Activated gamma-delta T cell treated with anti-CD3 and anti-CD28 coated beads, Interleukin-2, amount 50 U/mL, for 16 hours (primary cell): ENCODE results near the gene HDDC3.

Experiments used
- DNase-seq: peaks from one replicate; pipeline ENCODE4 v3.0.0-alpha.2; 2020; ENCODE audit warnings: low read depth

HDDC3 gene

DNA sequence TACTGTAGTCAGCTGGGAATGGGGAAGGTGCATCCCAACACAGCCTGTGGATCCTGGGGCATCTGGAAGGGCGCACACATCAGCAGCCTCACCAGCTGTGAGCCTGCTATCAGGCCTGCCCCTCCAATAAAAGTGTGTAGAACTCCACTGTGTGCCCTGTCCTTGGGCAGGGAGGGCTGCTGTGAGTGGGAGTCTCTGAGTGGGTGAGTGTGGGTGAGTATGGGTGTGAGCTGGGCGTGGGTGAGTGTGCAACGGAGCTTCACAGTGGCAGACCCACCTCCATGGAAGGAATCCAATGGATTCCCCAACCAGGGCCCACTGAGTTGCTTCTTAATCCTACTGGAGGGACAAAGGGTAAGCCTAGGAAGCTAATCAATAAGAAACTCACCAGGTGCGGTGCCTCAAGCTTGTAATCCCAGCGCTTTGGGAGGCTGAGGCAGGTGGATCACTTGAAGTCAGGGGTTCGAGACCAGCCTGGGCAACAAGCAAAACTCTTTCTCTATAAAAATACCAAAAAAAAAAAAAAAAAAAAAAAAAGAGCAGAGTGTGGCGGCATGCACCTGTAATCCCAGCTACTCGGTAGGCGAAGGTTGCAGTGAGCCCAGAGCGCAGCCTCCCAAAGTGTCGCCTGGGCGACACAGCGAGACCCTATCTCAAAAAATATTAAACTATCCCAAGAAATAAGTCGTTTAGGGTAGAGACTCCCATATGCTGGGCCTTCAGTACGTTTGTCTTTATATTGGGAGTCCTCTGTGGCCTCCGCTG, 21.8 kb upstream of the HDDC3 start:
- no peak for DNase-seq

DNA sequence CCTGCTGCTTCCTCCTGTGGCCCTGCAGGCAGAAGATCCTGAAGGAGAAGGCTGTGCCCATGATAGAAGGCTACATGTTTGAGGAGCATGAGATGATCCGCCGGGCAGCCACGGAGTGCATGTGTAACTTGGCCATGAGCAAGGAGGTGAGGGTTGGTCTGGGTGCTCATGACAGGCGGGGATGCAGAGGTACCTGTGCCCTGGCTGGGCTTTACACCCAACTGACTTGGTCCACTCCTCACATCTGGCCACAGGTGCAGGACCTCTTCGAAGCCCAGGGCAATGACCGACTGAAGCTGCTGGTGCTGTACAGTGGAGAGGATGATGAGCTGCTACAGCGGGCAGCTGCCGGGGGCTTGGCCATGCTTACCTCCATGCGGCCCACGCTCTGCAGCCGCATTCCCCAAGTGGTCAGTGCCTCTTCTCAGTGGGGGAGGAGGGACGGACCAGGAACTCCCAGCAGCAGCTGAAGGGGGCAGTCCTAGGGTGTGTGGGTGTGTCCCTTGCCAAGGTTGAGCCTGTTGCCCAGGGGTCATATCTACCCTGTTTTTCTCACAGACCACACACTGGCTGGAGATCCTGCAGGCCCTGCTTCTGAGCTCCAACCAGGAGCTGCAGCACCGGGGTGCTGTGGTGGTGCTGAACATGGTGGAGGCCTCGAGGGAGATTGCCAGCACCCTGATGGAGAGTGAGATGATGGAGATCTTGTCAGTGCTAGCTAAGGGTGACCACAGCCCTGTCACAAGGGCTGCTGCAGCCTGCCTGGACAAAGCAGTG, 20.7 kb upstream of the HDDC3 start:
- DNase-seq: no peak

DNA sequence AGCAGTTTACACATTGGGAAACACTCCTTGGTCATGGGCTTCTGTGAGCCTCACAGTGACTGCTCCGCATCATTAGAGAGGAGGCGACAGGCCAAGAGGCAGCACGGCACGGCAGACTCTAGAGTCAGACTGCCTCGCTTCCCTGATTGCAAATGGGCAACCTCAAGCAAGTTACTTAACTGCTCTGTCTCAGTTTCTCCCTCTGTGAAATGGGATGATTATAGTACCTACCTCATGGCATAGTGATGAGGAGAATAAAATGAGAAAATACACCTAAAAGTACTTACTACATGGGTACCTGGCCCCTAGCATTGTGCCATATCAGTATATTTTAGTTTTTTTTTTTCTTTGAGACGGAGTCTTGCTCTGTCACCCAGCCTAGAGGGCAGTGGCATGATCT, 18.3 kb upstream of the HDDC3 start:
- DNase-seq: no peak

DNA sequence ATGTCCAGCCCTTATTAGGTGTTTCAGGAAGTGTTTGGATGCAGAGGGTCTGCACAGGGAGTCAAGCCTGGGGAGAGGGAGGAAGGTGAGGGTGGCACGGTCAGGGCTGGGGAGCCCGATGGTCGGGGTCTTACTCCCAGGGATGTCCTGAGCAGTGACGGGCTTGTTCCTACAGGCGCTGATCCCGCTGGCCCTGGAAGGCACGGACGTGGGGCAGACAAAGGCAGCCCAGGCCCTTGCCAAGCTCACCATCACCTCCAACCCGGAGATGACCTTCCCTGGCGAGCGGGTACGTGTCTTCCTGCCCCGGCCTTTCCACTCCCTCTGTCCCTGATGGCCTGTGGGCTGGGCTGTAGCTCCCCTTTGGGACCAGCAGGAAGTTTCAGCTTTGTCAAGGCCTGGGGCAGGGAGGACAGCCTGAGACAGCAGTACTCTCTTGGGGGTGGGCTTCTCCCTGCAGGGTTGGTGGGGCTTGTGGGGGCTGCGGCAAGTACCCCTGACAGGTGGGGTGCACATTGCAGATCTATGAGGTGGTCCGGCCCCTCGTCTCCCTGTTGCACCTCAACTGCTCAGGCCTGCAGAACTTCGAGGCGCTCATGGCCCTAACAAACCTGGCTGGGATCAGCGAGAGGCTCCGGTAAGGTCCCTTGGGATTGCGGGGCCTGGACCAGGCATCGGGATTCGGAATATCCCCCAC, 17.8 kb upstream of the HDDC3 start:
- DNase-seq: no peak

DNA sequence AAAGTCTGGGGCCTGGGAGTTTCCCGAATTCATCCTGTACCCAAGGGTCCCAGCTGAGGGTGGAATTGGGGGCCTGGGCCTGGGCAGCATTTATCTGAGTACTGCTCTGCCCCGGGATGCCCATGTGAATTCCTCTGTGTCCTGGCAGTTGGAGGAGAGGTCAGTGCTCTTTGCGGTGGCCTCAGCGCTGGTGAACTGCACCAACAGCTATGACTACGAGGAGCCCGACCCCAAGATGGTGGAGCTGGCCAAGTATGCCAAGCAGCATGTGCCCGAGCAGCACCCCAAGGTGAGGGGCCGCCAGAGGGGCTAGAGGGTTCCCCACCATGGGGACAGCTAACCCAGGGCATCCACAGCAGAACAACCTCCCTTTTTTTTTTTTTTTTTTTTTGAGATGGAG, 16.2 kb upstream of the HDDC3 start:
- DNase-seq: no peak

DNA sequence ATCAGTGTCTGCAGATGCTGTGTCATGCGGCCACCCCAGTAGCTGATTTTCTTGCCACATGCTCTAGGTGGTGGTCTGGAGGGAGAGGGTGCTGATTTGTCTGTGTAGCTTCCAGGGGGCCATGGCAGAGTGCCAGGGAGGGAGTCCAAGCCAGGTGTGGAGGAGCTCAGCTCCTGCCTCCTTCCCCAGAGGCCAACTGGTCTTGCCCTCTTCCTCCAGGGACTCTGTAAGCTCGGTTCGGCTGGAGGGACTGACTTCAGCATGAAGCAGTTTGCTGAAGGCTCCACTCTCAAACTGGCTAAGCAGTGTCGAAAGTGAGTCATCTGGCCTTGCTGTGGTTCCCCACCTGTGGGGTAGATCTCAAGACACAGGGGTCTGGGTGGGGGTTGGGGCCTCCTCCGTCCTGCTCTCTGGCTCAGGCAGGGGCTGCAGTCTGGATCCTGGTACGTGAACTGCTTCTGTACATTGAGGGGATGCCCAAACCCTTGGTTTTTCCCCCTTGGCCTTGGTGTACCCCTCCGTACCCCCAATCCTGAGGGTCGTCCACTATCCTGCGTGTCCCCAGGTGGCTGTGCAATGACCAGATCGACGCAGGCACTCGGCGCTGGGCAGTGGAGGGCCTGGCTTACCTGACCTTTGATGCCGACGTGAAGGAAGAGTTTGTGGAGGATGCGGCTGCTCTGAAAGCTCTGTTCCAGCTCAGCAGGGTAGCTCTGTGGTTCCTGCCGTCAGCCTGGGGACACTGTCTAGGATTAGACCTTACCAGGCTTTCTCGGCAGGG, 15.4 kb upstream of the HDDC3 start:
- no peak for DNase-seq

DNA sequence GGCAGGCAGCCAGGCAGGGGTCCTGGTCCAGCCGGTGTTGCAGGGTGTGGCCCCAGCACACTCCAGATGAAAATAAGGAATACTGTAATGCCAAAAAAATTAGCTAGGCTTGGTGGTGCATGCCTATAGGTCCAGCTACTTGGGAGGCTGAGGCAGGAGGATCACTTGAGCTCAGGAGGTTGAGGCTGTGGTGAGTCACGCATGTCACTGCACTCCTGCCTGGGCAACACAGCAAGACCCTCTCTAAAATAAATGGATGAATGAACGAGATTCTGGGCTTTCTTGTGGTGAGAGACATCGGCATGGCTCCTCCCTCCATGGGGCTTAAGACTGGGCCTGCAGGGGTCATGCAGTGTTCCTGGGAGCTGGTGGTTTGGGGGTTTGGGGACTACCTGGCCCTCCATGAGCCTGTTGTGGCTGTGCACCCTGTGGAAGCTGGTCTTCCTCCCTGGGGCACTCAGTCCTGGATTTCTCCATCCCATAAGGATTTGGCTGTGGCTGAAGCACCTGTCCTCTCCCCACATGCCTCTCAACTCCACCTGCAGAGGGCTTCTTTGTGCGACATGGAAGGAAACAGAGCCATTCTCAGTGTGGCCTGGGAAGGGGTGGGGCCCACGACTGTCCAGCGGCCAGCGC, 14.7 kb upstream of the HDDC3 start:
- no peak for DNase-seq

DNA sequence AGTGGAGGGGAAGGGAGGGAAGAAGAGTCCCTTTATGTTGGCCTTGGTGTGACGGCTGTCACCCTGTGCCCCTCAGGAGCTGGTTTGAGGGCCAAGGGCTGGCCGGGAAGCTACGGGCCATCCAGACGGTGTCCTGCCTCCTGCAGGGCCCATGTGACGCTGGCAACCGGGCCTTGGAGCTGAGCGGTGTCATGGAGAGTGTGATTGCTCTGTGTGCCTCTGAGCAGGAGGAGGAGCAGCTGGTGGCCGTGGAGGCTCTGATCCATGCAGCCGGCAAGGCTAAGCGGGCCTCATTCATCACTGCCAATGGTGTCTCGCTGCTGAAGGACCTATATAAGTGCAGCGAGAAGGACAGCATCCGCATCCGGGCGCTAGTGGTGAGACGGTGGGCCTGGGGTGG, 14.2 kb upstream of the HDDC3 start:
- no peak for DNase-seq

DNA sequence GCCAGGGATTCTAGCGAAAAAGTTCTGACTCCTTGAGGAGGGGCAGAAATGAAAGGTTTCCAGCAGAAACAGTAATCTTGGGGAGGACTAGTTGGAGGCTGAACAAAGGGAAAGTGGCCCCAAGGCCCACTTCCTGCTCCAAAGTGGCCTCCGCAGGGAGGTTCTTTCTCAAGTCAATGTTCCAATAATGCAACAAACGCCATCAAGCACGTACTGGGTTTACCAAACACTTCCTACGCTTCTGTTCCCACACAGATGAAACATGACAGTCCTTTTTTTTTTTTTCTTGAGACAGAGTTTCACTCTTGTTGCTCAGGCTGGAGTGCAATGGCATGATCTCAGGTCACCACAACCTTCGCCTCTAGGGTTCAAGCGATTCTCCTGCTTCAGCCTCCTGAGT, 12.7 kb upstream of the HDDC3 start:
- no peak for DNase-seq

DNA sequence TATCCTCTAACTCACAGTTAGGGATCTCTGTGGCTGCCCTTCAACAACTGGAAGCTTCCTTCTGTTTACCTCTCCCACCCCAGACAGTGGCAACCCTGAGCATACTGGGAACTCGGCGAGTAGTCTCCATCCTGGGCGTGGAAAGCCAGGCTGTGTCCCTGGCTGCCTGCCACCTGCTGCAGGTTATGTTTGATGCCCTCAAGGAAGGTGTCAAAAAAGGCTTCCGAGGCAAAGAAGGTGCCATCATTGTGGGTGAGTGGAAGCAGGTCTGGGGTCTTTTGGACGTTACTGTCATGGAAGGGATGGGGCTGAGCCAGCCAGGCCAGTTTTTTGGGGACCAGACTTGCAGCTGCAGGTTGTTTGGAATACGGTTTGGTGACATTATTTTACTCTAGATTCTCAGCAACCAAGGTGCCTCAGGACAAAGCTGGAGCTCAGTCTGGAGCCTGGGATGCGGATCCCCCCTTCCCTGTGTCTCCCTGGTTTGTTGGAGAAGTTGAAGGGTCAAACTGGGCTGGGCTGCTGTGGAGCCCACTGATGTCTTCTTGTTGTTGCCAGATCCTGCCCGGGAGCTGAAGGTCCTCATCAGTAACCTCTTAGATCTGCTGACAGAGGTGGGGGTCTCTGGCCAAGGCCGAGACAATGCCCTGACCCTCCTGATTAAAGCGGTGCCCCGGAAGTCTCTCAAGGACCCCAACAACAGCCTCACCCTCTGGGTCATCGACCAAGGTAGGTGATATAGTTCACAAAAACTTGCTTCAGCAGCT, 10.2 kb upstream of the HDDC3 start:
- no peak for DNase-seq

DNA sequence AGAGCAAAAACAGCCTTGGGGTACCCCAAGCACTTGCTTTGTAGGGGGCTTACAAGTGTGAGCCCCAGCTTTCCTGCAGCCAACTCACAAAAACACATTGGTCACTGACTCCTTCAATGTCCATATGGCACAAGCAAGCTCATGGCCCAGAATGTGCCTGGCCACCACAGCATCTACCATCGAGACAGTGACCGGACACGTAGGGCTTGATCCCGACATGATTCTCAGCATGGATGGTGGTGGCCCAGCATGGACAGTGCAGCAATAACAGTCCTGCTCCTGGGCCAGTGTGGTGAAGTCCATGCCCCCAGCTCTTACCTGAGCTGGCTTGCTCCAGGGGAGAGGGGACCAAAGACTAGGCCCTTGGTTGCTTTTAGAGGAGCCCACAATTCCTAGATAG, 8.7 kb upstream of the HDDC3 start:
- DNase-seq: no peak

DNA sequence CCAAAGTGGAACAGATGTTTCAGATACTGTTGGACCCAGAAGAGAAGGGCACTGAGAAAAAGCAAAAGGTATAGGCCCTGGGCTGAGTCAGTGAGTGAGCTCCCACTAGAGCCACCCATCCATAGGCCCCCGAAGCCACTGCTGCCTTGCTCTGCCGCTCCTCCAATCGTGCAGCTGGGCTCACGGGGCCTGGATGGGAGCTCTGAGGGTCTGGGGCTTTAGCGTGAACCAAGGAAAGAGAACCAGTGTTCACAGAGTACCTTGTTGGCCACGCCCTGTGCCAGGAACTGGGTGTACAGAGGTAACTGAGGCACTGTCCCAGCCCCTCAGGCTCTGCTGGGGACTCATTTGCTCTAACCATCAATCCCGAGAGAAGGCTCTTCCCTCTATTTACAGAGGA, 7.4 kb upstream of the HDDC3 start:
- DNase-seq: no peak

DNA sequence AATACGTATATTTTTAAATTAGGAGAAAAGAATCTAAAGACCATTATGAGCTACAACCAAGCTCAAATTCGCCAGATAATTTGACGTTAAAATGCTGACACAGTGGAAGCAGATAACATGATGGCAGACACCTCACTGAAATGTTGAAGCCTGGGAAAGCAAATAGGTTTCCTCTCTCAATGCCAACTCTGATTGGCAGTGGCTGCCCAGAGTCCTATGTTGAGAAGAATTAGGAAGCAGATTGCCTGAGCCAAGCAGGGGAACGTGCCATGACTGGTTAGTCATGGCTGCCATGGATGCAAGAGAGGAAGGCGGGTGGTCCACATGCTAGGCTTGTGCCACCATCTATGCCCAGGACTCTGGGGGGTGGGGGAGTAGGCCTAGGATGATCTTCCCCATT, 5.9 kb upstream of the HDDC3 start:
- no peak for DNase-seq

DNA sequence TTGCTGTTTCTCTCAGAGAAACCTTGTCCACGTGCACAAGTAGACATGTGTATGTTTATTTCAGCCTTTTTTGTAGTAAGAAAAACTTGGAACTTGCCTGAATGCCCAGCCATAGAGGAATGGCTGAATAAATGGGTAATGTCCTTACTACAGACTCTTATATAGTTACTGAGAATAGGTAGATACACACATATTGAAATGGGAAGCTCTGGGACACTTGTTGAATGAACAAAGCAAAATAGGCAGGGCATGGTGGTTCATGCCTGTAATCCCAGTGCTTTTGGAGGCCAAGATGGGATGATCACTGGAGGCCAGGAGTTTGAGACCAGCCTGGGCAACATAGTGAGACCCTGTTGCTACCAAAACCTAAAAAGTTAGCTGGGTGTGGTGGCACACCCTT, 4.5 kb upstream of the HDDC3 start:
- DNase-seq: no peak

DNA sequence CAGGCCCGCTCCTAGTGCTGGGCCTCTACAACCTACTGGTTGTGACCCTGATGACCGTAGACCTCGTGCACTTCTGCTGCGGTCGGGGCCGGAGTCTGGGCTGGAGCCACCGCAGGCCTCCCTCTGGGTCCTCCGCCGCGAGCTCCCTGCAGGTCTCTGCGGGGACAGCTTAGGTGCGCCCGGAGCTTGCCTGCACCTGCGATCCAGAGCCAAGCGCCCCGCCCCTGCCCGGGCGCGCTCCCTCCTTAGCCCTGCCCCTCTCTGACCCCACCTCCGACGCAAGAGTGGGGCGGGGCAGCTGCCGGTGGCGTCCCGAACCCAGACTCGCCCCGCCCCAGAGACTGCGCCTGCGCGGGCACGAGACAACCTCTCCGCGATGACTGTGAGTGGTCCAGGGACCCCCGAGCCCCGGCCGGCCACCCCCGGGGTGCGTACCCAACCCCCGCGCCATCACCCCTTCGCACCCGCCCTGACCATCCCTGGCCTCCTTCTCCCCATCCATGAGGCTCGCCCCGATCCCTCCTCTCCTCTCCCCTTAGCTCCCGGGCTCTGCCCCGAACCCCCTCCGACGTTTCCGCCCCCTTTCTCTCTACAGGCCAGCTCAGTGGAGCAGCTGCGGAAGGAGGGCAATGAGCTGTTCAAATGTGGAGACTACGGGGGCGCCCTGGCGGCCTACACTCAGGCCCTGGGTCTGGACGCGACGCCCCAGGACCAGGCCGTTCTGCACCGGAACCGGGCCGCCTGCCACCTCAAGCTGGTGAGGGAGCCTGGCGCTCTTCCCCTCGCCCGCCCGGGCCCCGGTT, 2.8 kb upstream of the HDDC3 start, which contains the start of gene UNC45A:
Gene UNC45A (plus strand): TSS at position 337 of the 803 bp plus-strand sequence. CDS start 40 bp downstream, at position 377.
- DNase-seq: peak; percentile 92

DNA sequence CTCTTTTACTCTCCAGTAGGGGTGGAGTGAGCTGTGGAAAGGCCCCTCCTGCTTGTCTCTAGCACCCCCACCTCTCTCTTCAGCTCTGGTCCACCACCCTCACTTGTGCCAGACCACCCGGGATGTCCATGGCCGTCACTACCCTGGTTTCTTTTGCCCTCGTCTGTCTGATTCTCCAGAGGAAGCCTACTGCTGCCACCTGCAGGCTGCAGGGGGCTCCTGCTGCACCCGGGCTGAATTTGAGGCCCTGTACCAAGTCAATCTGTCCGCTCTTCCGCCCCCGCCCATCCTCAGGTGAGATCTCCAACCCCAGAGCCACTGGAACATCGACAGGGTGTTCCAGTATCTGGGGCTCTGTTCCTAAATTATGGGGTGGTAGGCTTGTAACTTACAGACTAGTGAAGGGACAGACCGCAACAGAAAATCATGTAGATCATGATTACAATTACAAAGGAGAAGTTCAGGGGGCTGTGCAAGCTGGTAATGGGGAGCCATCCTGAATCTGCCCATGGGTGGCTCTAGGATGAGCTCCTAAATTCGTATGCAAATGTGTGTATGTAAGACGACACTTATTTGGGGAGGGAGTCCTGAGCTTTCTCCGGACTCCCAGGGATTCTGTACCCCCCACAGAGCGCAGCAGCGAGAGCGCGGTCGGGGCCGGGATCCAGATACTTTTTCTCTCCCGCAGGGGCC, 2.1 kb upstream of the HDDC3 start:
- peak; percentile 79 for DNase-seq

DNA sequence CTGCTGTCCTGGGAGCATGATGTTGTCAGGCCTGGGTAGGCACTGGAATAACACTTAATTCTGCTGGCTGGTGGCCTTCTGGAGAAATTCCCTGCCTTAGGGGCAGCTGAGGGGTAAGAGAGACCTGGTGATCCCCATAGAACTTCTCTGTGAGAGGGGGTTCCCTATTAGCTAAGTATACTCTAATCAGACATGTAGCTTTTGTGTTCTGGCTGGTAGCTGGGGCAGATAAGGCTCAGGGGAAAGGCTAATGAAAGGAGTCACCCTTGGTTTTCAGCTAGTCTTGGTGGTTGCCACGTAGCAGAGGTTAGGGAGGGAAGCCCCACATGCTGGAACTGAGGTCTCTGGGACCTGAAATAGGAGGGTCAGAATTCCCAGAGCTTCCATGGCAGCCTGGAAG, 952 bp upstream of the HDDC3 start:
- DNase-seq: no peak

DNA sequence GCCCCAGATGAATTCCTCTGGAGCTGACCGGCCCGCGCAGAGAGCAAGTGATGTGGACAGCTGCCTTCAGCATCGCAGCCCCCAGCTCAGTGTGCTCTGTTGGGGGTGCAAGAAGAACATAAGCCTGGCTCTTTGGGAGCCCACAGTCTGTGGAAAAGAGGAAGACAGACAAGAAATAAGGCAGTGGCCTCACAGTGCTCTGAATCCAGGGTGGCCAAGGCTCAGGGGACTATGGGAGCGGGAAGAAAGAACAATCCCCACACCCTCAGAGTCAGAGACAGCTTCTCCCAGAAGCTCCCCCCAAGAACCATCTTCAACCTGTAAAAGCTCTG, 277 bp upstream of the HDDC3 start:
- DNase-seq: no peak

DNA sequence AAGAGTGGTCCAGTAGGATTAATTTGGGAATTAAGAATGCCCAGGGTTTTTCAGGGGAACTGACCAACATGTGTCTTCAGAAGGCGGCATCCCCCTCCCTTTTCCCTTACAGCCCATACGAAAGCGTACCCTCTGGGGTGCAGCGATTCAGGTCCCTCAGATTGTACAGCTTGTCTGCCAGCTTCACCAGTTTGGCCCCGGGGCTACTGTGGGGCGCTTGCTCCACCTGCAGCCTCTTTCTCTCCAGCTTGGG, 848 bp downstream of the HDDC3 start:
- no peak for DNase-seq
